Dermis microvascular lymphatic vessel endothelial cell (primary cell): ENCODE results near the gene RNF182. TPM values are rescaled to one million over a fixed set of nuclear protein-coding genes. Genes with fewer than 3 reads are reported as not detected.

Experiments
- total RNA-seq: library from RNA; depleted of rRNA; stranded (reverse); fragments of >200 nt; gene quantifications from 2 replicates; pipeline ENCODE4 v1.2.1, GENCODE V29; 2014

The RNF182 gene
- total RNA-seq, 1 donor from 2014 or later, result 1.2 TPM

Other genes with a start within 250 kb of the RNF182 start
- gene RANBP9, start 213.1 kb upstream of the RNF182 start, total RNA-seq, result 20.4 and 25.9 TPM in 2 replicates
- gene MCUR1, start 110.4 kb upstream of the RNF182 start, total RNA-seq, result 6.5 and 7.0 TPM in 2 replicates
- 2.1 and 3.8 TPM in 2 replicates for gene CD83, start 192.8 kb downstream of the RNF182 start, total RNA-seq